ENCODE measurements around the gene NSUN5.

DNA sequence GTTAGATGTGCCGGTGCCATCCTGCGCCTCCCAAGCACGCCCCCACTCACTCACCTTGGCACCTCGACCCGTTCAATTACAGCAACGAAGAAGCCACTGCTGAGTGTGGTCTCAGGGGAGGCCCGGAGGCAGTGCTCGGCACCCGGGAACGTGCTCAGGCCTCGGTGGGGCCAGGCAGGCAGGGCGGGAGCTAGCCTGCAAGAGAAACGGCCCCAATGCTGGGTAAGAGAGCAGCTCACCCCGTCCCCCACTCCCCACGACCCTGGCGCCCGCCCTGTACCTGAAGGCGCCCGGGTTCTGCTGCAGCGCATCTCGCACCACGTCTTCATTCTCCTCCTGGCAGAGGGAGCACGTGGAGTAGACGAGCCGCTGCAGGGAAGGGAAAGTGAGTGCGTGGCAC, 5.1 kb downstream of the NSUN5 start:
- TF ChIP-seq, protein P1, sequence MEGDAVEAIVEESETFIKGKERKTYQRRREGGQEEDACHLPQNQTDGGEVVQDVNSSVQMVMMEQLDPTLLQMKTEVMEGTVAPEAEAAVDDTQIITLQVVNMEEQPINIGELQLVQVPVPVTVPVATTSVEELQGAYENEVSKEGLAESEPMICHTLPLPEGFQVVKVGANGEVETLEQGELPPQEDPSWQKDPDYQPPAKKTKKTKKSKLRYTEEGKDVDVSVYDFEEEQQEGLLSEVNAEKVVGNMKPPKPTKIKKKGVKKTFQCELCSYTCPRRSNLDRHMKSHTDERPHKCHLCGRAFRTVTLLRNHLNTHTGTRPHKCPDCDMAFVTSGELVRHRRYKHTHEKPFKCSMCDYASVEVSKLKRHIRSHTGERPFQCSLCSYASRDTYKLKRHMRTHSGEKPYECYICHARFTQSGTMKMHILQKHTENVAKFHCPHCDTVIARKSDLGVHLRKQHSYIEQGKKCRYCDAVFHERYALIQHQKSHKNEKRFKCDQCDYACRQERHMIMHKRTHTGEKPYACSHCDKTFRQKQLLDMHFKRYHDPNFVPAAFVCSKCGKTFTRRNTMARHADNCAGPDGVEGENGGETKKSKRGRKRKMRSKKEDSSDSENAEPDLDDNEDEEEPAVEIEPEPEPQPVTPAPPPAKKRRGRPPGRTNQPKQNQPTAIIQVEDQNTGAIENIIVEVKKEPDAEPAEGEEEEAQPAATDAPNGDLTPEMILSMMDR (conservative IDR thresholded peaks at IDR 0.05; ENCODE audit: low read depth in 2 of 2), result no peak
- TF ChIP-seq POLR2AphosphoS5 (IDR thresholded peaks at IDR 0.05; ENCODE audit: low read depth) (no peak), JUNB (IDR thresholded peaks at IDR 0.05; ENCODE audit: unreplicated experiment) (no peak), EZH2 (IDR thresholded peaks at IDR 0.05; ENCODE audit: low read depth, unreplicated experiment) (no peak), EZH2phosphoT487 (IDR thresholded peaks at IDR 0.05; ENCODE audit: unreplicated experiment) (no peak), CREB1 (CRISPR knock-in tag; IDR thresholded peaks at IDR 0.05; ENCODE audit: low read depth) (no peak), NANOG (IDR thresholded peaks at IDR 0.05; ENCODE audit: borderline replicate concordance) (no peak), ZNF114 (CRISPR knock-in tag; IDR thresholded peaks at IDR 0.05) (no peak)
- TF ChIP-seq, protein P2, sequence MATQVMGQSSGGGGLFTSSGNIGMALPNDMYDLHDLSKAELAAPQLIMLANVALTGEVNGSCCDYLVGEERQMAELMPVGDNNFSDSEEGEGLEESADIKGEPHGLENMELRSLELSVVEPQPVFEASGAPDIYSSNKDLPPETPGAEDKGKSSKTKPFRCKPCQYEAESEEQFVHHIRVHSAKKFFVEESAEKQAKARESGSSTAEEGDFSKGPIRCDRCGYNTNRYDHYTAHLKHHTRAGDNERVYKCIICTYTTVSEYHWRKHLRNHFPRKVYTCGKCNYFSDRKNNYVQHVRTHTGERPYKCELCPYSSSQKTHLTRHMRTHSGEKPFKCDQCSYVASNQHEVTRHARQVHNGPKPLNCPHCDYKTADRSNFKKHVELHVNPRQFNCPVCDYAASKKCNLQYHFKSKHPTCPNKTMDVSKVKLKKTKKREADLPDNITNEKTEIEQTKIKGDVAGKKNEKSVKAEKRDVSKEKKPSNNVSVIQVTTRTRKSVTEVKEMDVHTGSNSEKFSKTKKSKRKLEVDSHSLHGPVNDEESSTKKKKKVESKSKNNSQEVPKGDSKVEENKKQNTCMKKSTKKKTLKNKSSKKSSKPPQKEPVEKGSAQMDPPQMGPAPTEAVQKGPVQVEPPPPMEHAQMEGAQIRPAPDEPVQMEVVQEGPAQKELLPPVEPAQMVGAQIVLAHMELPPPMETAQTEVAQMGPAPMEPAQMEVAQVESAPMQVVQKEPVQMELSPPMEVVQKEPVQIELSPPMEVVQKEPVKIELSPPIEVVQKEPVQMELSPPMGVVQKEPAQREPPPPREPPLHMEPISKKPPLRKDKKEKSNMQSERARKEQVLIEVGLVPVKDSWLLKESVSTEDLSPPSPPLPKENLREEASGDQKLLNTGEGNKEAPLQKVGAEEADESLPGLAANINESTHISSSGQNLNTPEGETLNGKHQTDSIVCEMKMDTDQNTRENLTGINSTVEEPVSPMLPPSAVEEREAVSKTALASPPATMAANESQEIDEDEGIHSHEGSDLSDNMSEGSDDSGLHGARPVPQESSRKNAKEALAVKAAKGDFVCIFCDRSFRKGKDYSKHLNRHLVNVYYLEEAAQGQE (IDR thresholded peaks at IDR 0.05; ENCODE audit: unreplicated experiment), result no peak

Data from GM23338 (cell line).